IMR-90 (cell line): ENCODE data around the gene METTL1. TPM values are rescaled to one million over a fixed set of nuclear protein-coding genes. Genes with fewer than 3 reads are reported as not detected.

Experiments used
- ATAC-seq: fragments of 200-7000 bp; cut with Tn5 transposase; 2 replicates; pipeline ENCODE4 v1.9.1; 2020; ENCODE audit warnings: low read depth, mild to moderate bottlenecking, moderate library complexity
- BruUV-seq: library from RNA; stranded (reverse); fragments of 400-500 nt; replicated peaks from 2 replicates; lab custom pipeline; 2021; lab: Mats Ljungman, UMichigan
- CTCF ChIA-PET: fragments of 300-600 bp; formaldehyde crosslinking; extraction: SDS; loops from one replicate; lab custom pipeline; 2021; ENCODE audit warnings: antibody characterized with exemption; lab: Yijun Ruan, JAX
- POLR2A ChIA-PET: fragments of 300-600 bp; sonication (Branson Sonifier 250); formaldehyde crosslinking; loops from one replicate; lab custom pipeline; 2022; ENCODE audit warnings: antibody characterized with exemption; ENCODE audit not compliant: unreplicated experiment; lab: Charles Lee
- DNase-seq: peaks from one replicate; pipeline ENCODE4 v3.0.0; 2013
- H2AFZ ChIP-seq: replicated peaks from 2 replicates; pipeline ENCODE3; 2013; ENCODE audit warnings: low read length, mild to moderate bottlenecking; ENCODE audit not compliant: poor library complexity
- H2AK5ac ChIP-seq: 2 replicates; pipeline ENCODE4 v1.6.1; 2013; ENCODE audit warnings: low read depth, low read length, inconsistent platforms
- H2AK9ac ChIP-seq: replicated peaks from 2 replicates; pipeline ENCODE3; 2013; ENCODE audit warnings: mild to moderate bottlenecking, low read depth, low read length, moderate library complexity; ENCODE audit not compliant: poor library complexity
- H2BK120ac ChIP-seq: 2 replicates; pipeline ENCODE4 v1.6.1; 2013; ENCODE audit warnings: low read depth, low read length, inconsistent platforms
- H2BK15ac ChIP-seq: 3 replicates; pipeline ENCODE4 v1.6.1; 2013; ENCODE audit warnings: low read depth, low read length, inconsistent platforms
- H2BK20ac ChIP-seq: 2 replicates; pipeline ENCODE4 v1.6.1; 2013; ENCODE audit warnings: low read depth, mild to moderate bottlenecking, inconsistent platforms, low read length, moderate library complexity
- H2BK5ac ChIP-seq: 2 replicates; pipeline ENCODE4 v1.6.1; 2013; ENCODE audit warnings: mild to moderate bottlenecking, low read depth, low read length, inconsistent platforms; ENCODE audit not compliant: poor library complexity, severe bottlenecking
- H3K14ac ChIP-seq: replicated peaks from 2 replicates; pipeline ENCODE4 v1.6.1; 2013; ENCODE audit warnings: low read depth, low read length, inconsistent platforms
- H3K18ac ChIP-seq: 2 replicates; pipeline ENCODE4 v1.6.1; 2013; ENCODE audit warnings: low read depth, low read length, control low read depth
- H3K23ac ChIP-seq: 2 replicates; pipeline ENCODE4 v1.6.1; 2013; ENCODE audit warnings: low read depth, low read length, inconsistent platforms
- H3K27ac ChIP-seq: 2 replicates; pipeline ENCODE4 v1.5.1; 2013; ENCODE audit warnings: mild to moderate bottlenecking, control low read depth, low read length; ENCODE audit not compliant: insufficient read depth
- H3K27me3 ChIP-seq: 2 replicates; pipeline ENCODE4 v1.6.1; 2013; ENCODE audit warnings: low read length; ENCODE audit not compliant: control insufficient read depth, insufficient read depth
- H3K36me3 ChIP-seq: 2 replicates; pipeline ENCODE4 v1.6.1; 2013; ENCODE audit warnings: low read length, mixed read lengths; ENCODE audit not compliant: control insufficient read depth, insufficient read depth
- H3K4ac ChIP-seq: 2 replicates; pipeline ENCODE4 v1.6.1; 2013; ENCODE audit warnings: low read depth, low read length, inconsistent platforms
- H3K4me1 ChIP-seq: 2 replicates; pipeline ENCODE4 v1.6.1; 2013; ENCODE audit warnings: low read length, mixed read lengths; ENCODE audit not compliant: control insufficient read depth, insufficient read depth
- H3K4me2 ChIP-seq: 2 replicates; pipeline ENCODE4 v1.6.1; 2013; ENCODE audit warnings: low read depth, mild to moderate bottlenecking, control low read depth, low read length, moderate library complexity
- H3K4me3 ChIP-seq: 2 replicates; pipeline ENCODE4 v1.5.1; 2013; ENCODE audit warnings: low read depth, mild to moderate bottlenecking, control low read depth, low read length, moderate library complexity; ENCODE audit not compliant: insufficient read depth
- H3K56ac ChIP-seq: 2 replicates; pipeline ENCODE4 v1.6.1; 2013; ENCODE audit warnings: low read length, inconsistent platforms; ENCODE audit not compliant: insufficient read depth; ENCODE audit errors: extremely low read depth
- H3K79me1 ChIP-seq, 2 experiments: 2 replicates each; pipeline ENCODE4 v1.6.1; 2013; ENCODE audit warnings: low read length in 2 of 2, inconsistent platforms in 1 of 2, low read depth in 1 of 2
- H3K9ac ChIP-seq: 2 replicates; pipeline ENCODE4 v1.6.1; 2013; ENCODE audit warnings: low read depth, low read length, control low read depth
- H3K9me1 ChIP-seq: 2 replicates; pipeline ENCODE4 v1.6.1; 2013; ENCODE audit warnings: low read length, inconsistent platforms; ENCODE audit not compliant: insufficient read depth
- H3K9me3 ChIP-seq: 2 replicates; pipeline ENCODE4 v1.6.1; 2013; ENCODE audit warnings: low read length; ENCODE audit not compliant: control insufficient read depth, insufficient read depth
- H4K20me1 ChIP-seq: 2 replicates; pipeline ENCODE4 v1.6.1; 2013; ENCODE audit warnings: low read length, inconsistent platforms; ENCODE audit not compliant: insufficient read depth
- H4K5ac ChIP-seq: 2 replicates; pipeline ENCODE4 v1.6.1; 2013; ENCODE audit warnings: mild to moderate bottlenecking, low read depth, low read length, control low read depth
- H4K8ac ChIP-seq, 2 experiments: 2 replicates each; pipeline ENCODE4 v1.6.1; 2013; ENCODE audit warnings: low read depth in 2 of 2, low read length in 2 of 2, control low read depth in 1 of 2, inconsistent platforms in 1 of 2
- H4K91ac ChIP-seq: 2 replicates; pipeline ENCODE4 v1.6.1; 2013; ENCODE audit warnings: low read depth, low read length, inconsistent platforms; ENCODE audit not compliant: insufficient read depth
- FOS ChIP-seq: fragments of 150-350 bp; IDR thresholded peaks from 2 replicates; pipeline ENCODE4 v1.6.1; 2016; ENCODE audit warnings: low read depth, low read length
- MAZ ChIP-seq: IDR thresholded peaks from 2 replicates; pipeline ENCODE4 v1.6.1; 2012; ENCODE audit warnings: low read depth, mild to moderate bottlenecking, low read length, improper control_type of control experiment, moderate library complexity, borderline replicate concordance
- MXI1 ChIP-seq: IDR thresholded peaks from 2 replicates; pipeline ENCODE4 v1.6.1; 2012; ENCODE audit warnings: low read depth, mild to moderate bottlenecking, low read length, moderate library complexity, borderline replicate concordance
- WGBS, 2 experiments: methylation state at CpG; one replicate each; pipeline versions ENCODE4 v1.1.5 to v1.1.7; 2013; ENCODE audit warnings: missing lambda C conversion rate in 2 of 2; ENCODE audit not compliant: insufficient read length in 1 of 2; ENCODE audit errors: extremely low coverage in 2 of 2; 5-methylcytosine and 5-hydroxymethylcytosine counted together
- dilution Hi-C: fragments of 300-500 bp; cut with HindIII; formaldehyde crosslinking; loops from one replicate; pipeline ENCODE4 v1.14.3; 2018; ENCODE audit warnings: low sequenced_read_pairs; ENCODE audit not compliant: unreplicated experiment
- in situ Hi-C: fragments of 300-500 bp; cut with MboI; formaldehyde crosslinking; loops from 3 replicates; pipeline ENCODE4 v1.14.3; 2019; ENCODE audit warnings: low sequenced_read_pairs, inconsistent platforms, mixed read lengths
- intact Hi-C: fragments of 100-400 bp; cut with micrococcal nuclease; formaldehyde crosslinking; loops from 2 replicates; pipeline ENCODE4 v1.10.0; 2022
- polyA plus RNA-seq, 3 experiments: library from polyadenylated mRNA; depleted of rRNA; stranded (reverse); fragments of >200 nt; gene quantifications; 2 replicates each; pipeline ENCODE4 v1.2.3, GENCODE V29; 2012; ENCODE audit warnings: low replicate concordance in 1 of 3
- total RNA-seq: library from RNA; depleted of rRNA; stranded (reverse); fragments of >200 nt; gene quantifications from 2 replicates; pipeline ENCODE4 v1.2.3, GENCODE V29; 2012

The METTL1 gene
- total and polyA plus RNA-seq, 2 of the 4 experiments (the other 2 are of a cell fraction): 12.4 to 27.5 TPM

- Histone ChIP-seq H2BK20ac (no peak within 1 kb of the TSS), H2BK15ac (no peak within 1 kb of the TSS), H3K4me1 (peaks cover 7% of the 10 kb centered on the region), H4K8ac (peak within 1 kb of the TSS in 1 of 2 experiments; percentile 35; a peak in 1 of 4 replicates), H3K14ac (0 out of 2 replicates have a peak within 1 kb of the TSS, but pooled peaks have one; percentile 40), H3K27ac (no peak within 1 kb of the TSS; the same call in 1 of the 2 replicates), H4K5ac (no peak within 1 kb of the TSS), H3K79me1 (peaks cover 16 to 30% of the 10 kb centered on the region in 2 experiments; a peak in 3 of 4 replicates), H3K56ac (no peak within 1 kb of the TSS), H3K9me1 (peaks cover 15% of the 10 kb centered on the region), H3K9ac (peak within 1 kb of the TSS; percentile 42), H3K27me3 (peaks cover 10% of the 10 kb centered on the region), H2AFZ (peak within 1 kb of the TSS; percentile 87), H3K4ac (peak within 1 kb of the TSS; percentile 60; the same call in 1 of the 2 replicates), H4K91ac (no peak within 1 kb of the TSS; the same call in 1 of the 2 replicates), H3K4me2 (peak within 1 kb of the TSS; percentile 81), H3K9me3 (no peaks in the 10 kb centered on the region), H2AK9ac (peak within 1 kb of the TSS; percentile 76), H2BK5ac (no peak within 1 kb of the TSS), H3K18ac (no peak within 1 kb of the TSS), H2BK120ac (no peak within 1 kb of the TSS), H3K23ac (peak within 1 kb of the TSS; percentile 83), H3K4me3 (peak within 1 kb of the TSS; percentile 59), H2AK5ac (peak within 1 kb of the TSS; percentile 71; the same call in 1 of the 2 replicates), H3K36me3 (peaks cover 19% of the 10 kb centered on the region), H4K20me1 (peaks cover 7% of the 10 kb centered on the region; the same call in 1 of the 2 replicates)
- intact Hi-C loops: no loop called here
- DNase-seq: no peak
- TF ChIP-seq FOS: no peak
- peak; percentile 42; the same call in 1 of the 2 replicates for TF ChIP-seq MAZ
- no peak for TF ChIP-seq MXI1
- dilution Hi-C loops: no loop called here
- in situ Hi-C loops: no loop called here
- CTCF ChIA-PET: no interaction called here
- POLR2A ChIA-PET: no interaction called here
- BruUV-seq: no TSS peak
- peak; percentile 3; the same call in 1 of the 2 replicates for ATAC-seq
- WGBS, 2 experiments: 2% methylated on average over 4 of the region's 41 CpGs; no CpG with 5 or more reads in 1 of the 2 experiments
These were observed 17.3 kb downstream of the METTL1 start, which contains the start of gene MARCHF9 for GRCh38 chr12:57754411-57755193. Gene MARCHF9, plus strand, starts transcription at chr12:57755103. Its CDS starts 426 bp downstream, at chr12:57755529.
